Bronchial epithelial cell (primary cell): ENCODE data around the gene LLCFC1. TPM values are rescaled to one million over a fixed set of nuclear protein-coding genes. Genes with fewer than 3 reads are reported as not detected.

Experiments used
- DNase-seq: peaks from one replicate; pipeline ENCODE4 v3.0.0-alpha.2; 2010; ENCODE audit warnings: low read depth
- FAIRE-seq: peaks from 2 replicates; lab custom pipeline; 2011; peaks lifted over from hg19 to GRCh38; lab: Jason Lieb, UNC
- H3K27me3 ChIP-seq: 2 replicates; pipeline ENCODE4 v1.5.1; 2011; ENCODE audit warnings: low read length; ENCODE audit not compliant: control insufficient read depth, insufficient read depth
- H3K36me3 ChIP-seq: 2 replicates; pipeline ENCODE4 v1.5.1; 2011; ENCODE audit warnings: low read length; ENCODE audit not compliant: control insufficient read depth, insufficient read depth
- H3K4me3 ChIP-seq: 2 replicates; pipeline ENCODE4 v1.5.1; 2011; ENCODE audit warnings: mild to moderate bottlenecking, low read depth, low read length, control low read depth
- CTCF ChIP-seq: IDR thresholded peaks from 2 replicates; pipeline ENCODE4 v1.5.1; 2011; ENCODE audit warnings: mild to moderate bottlenecking, moderate library complexity, low read length, control low read depth, inconsistent platforms; ENCODE audit not compliant: insufficient read depth, severe bottlenecking
- total RNA-seq: library from RNA; depleted of rRNA; stranded (reverse); fragments of >200 nt; gene quantifications from 2 replicates; pipeline ENCODE4 v1.2.1, GENCODE V29; 2014

The LLCFC1 gene
- total RNA-seq, 1 donor from 2014 or later = not detected

GRCh38 chr7:142894112-142894984 is 44.9 kb upstream of the LLCFC1 start:
- no peaks in the 10 kb centered on the region for H3K36me3 ChIP-seq
- no peak for DNase-seq
- FAIRE-seq = no peak
- TF ChIP-seq CTCF = no peak
- no peak overlapping the region for H3K4me3 ChIP-seq
- no peaks in the 10 kb centered on the region for H3K27me3 ChIP-seq

GRCh38 chr7:142894985-142895593 is 44.2 kb upstream of the LLCFC1 start:
- no peaks in the 10 kb centered on the region for H3K27me3 ChIP-seq
- no peak for TF ChIP-seq CTCF
- FAIRE-seq (no peak), DNase-seq (no peak)
- H3K4me3 ChIP-seq = no peak overlapping the region
- H3K36me3 ChIP-seq = no peaks in the 10 kb centered on the region

- DNase-seq (no peak), FAIRE-seq (no peak)
- no peak for TF ChIP-seq CTCF
- Histone ChIP-seq H3K4me3 (no peak overlapping the region), H3K27me3 (no peaks in the 10 kb centered on the region), H3K36me3 (no peaks in the 10 kb centered on the region)
Measured at GRCh38 chr7:142896151-142896550, 43.1 kb upstream of the LLCFC1 start.

DNA sequence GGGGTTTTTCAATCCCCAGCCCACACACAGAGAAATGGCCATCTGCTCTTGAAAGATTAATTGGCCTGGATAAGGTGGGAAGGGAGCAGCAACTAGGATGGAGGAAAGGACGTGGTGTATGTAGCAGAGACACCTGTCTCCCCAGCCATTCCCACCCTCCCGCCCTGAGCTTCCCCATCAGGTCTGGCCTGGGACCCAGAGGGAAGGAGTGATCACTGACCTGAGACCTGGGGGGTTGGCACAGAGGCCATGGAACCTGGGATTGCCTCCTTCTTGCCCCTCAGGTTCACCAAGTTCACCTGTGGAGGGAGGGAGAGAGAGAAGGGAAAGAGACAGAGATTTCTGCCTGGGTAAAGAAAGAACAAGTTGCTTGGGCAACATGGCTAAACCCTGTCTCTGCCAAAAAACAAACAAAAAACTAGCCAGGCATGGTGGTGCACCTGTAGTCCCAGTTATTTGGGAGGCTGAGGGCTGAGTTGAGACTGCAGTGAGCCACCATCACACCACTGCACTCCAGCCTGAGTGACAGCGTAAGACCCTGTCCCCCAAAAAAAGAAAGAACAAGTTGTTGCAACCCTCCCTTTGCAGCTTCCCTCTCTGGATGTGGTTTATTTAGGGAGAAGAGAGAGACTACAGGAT is 42.4 kb upstream of the LLCFC1 start:
- no peak overlapping the region for H3K4me3 ChIP-seq
- peak; percentile 36 for FAIRE-seq

DNA sequence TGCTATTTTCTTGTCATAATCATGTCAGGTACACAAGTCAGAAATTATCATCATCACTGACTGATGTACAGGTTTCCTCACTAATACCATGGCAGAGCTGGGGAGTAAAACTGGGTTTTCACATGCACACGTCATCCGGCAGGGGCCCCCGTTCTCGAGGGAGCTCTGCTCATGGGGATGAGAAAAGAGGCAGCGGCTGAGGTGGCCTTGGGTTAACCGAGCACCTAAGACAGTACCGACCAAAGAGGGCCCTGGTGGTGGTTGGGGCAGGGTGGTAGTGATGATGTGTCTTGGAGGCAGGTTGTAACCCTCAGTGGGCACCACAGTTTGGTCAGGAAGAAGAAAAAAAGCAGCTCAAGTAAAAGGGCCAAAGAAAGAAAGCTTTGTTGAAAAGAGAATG is 41.6 kb upstream of the LLCFC1 start:
- no peak overlapping the region for H3K4me3 ChIP-seq
- FAIRE-seq = no peak
- TF ChIP-seq CTCF = no peak
- no peaks in the 10 kb centered on the region for H3K27me3 ChIP-seq
- H3K36me3 ChIP-seq = no peaks in the 10 kb centered on the region
- DNase-seq = no peak

More for the DNA sequence above, 42.4 kb upstream of the LLCFC1 start:
- Histone ChIP-seq H3K36me3 (no peaks in the 10 kb centered on the region), H3K27me3 (no peaks in the 10 kb centered on the region)
- TF ChIP-seq CTCF = no peak
- no peak for DNase-seq
